OCI-LY3 (cell line): ENCODE data around the gene CLTB.

Experiments
- H2AFZ ChIP-seq: fragments of 200-600, 300-600 bp; shearing (Covaris generic); 2 replicates; pipeline ENCODE4 v1.6.0; 2014; ENCODE audit warnings: antibody characterized with exemption, low read depth, low read length
- H3K27ac ChIP-seq: fragments of 200-600, 300-600 bp; sonication (generic); 2 replicates; pipeline ENCODE4 v1.5.1; 2014; ENCODE audit warnings: mild to moderate bottlenecking, low read length, moderate library complexity, mixed read lengths
- H3K27me3 ChIP-seq: fragments of 200-600, 300-600 bp; sonication (generic); 2 replicates; pipeline ENCODE4 v1.6.1; 2014; ENCODE audit warnings: low read depth, low read length, mixed read lengths
- H3K36me3 ChIP-seq: fragments of 200-600, 300-600 bp; sonication (generic); replicated peaks from 2 replicates; pipeline ENCODE3; 2014; ENCODE audit warnings: low read depth, low read length, mixed read lengths
- H3K4me1 ChIP-seq: fragments of 300-600, 200-600 bp; sonication (generic); 2 replicates; pipeline ENCODE4 v1.6.1; 2014; ENCODE audit warnings: low read length, mixed read lengths
- H3K4me2 ChIP-seq: fragments of 200-600, 300-600 bp; sonication (generic); 2 replicates; pipeline ENCODE4 v1.6.1; 2014; ENCODE audit warnings: low read length, mixed read lengths
- H3K4me3 ChIP-seq: fragments of 300-600, 200-600 bp; sonication (generic); 2 replicates; pipeline ENCODE4 v1.5.1; 2014; ENCODE audit warnings: antibody characterized with exemption, mild to moderate bottlenecking, low read length, moderate library complexity
- H3K79me2 ChIP-seq: fragments of 300-600, 200-600 bp; shearing (Covaris generic); 2 replicates; pipeline ENCODE4 v1.6.1; 2014; ENCODE audit warnings: mild to moderate bottlenecking, low read length, mixed read lengths
- H3K9ac ChIP-seq: fragments of 300-600, 200-600 bp; shearing (Covaris generic); 2 replicates; pipeline ENCODE4 v1.6.0; 2014; ENCODE audit warnings: mild to moderate bottlenecking, low read length, moderate library complexity
- H3K9me3 ChIP-seq: fragments of 200-600, 300-600 bp; shearing (Covaris generic); 2 replicates; pipeline ENCODE4 v1.6.1; 2014; ENCODE audit warnings: low read length, mixed read lengths; ENCODE audit not compliant: insufficient read depth
- H4K20me1 ChIP-seq: fragments of 200-600, 300-600 bp; sonication (generic); 2 replicates; pipeline ENCODE4 v1.6.1; 2016; ENCODE audit warnings: low read length, mixed read lengths; ENCODE audit not compliant: insufficient read depth
- CTCF ChIP-seq: fragments of 200-600, 300-600 bp; sonication (generic); IDR thresholded peaks from 2 replicates; pipeline ENCODE4 v1.5.1; 2014; ENCODE audit warnings: antibody characterized with exemption, low read length, low read depth
- EZH2phosphoT487 ChIP-seq: fragments of 200-600 bp; shearing (Covaris generic); IDR thresholded peaks from 2 replicates; pipeline ENCODE4 v1.6.1; 2018; ENCODE audit warnings: antibody characterized with exemption, mixed run types, low read depth

CLTB gene

GRCh38 chr5:176458904-176459561 is 42.7 kb upstream of the CLTB start:
- H3K79me2 ChIP-seq = peaks cover 74% of the 10 kb centered on the region
- no peak overlapping the region for H3K4me2 ChIP-seq

GRCh38 chr5:176454724-176455394 is 38.5 kb upstream of the CLTB start:
- Histone ChIP-seq H3K27me3 (no peaks in the 10 kb centered on the region), H3K9me3 (no peaks in the 10 kb centered on the region), H3K4me1 (peaks cover 1% of the 10 kb centered on the region; the same call in 1 of the 2 replicates), H3K36me3 (peaks cover 29% of the 10 kb centered on the region), H3K9ac (no peak overlapping the region), H3K79me2 (peaks cover 72% of the 10 kb centered on the region), H2AFZ (no peak overlapping the region), H3K4me3 (no peak overlapping the region), H4K20me1 (peaks cover 6% of the 10 kb centered on the region; the same call in 1 of the 2 replicates), H3K4me2 (no peak overlapping the region), H3K27ac (no peak overlapping the region)
- TF ChIP-seq EZH2phosphoT487 (no peak), CTCF (no peak)

More at GRCh38 chr5:176458904-176459561, 42.7 kb upstream of the CLTB start:
- no peaks in the 10 kb centered on the region; the same call in 1 of the 2 replicates for H4K20me1 ChIP-seq
- H3K27ac ChIP-seq = no peak overlapping the region
- H3K36me3 ChIP-seq = peaks cover 19% of the 10 kb centered on the region
- H3K9ac ChIP-seq = no peak overlapping the region
- H2AFZ ChIP-seq = no peak overlapping the region
- no peak overlapping the region for H3K4me3 ChIP-seq
- TF ChIP-seq EZH2phosphoT487 = no peak
- no peaks in the 10 kb centered on the region for H3K9me3 ChIP-seq
- no peaks in the 10 kb centered on the region for H3K4me1 ChIP-seq
- no peaks in the 10 kb centered on the region for H3K27me3 ChIP-seq

GRCh38 chr5:176450077-176450476 is 33.7 kb upstream of the CLTB start:
- H3K4me2 ChIP-seq = peak overlapping the region; percentile 100
- peaks cover 66% of the 10 kb centered on the region for H3K79me2 ChIP-seq
- no peak overlapping the region for H3K9ac ChIP-seq
- no peak for TF ChIP-seq CTCF
- no peak for TF ChIP-seq EZH2phosphoT487
- no peak overlapping the region for H3K4me3 ChIP-seq
- peaks cover 16% of the 10 kb centered on the region for H3K4me1 ChIP-seq
- H3K27ac ChIP-seq = no peak overlapping the region
- no peaks in the 10 kb centered on the region for H3K27me3 ChIP-seq
- no peak overlapping the region for H2AFZ ChIP-seq
- peaks cover 21% of the 10 kb centered on the region for H3K36me3 ChIP-seq
- H4K20me1 ChIP-seq = peaks cover 6% of the 10 kb centered on the region; the same call in 1 of the 2 replicates
- no peaks in the 10 kb centered on the region for H3K9me3 ChIP-seq

- TF ChIP-seq EZH2phosphoT487 = no peak
- peak; percentile 93 for TF ChIP-seq CTCF
- H2AFZ ChIP-seq = peak within 1 kb of the TSS; percentile 89
- no peaks in the 10 kb centered on the region for H3K27me3 ChIP-seq
- H4K20me1 ChIP-seq = peaks cover 6% of the 10 kb centered on the region; the same call in 1 of the 2 replicates
- H3K79me2 ChIP-seq = peaks cover 55% of the 10 kb centered on the region
- H3K9me3 ChIP-seq = no peaks in the 10 kb centered on the region
- peak within 1 kb of the TSS; percentile 100 for H3K4me2 ChIP-seq
- peaks cover 16% of the 10 kb centered on the region for H3K4me1 ChIP-seq
- H3K27ac ChIP-seq = peak within 1 kb of the TSS; percentile 61
- H3K4me3 ChIP-seq = peak within 1 kb of the TSS; percentile 99
- H3K9ac ChIP-seq = peak within 1 kb of the TSS; percentile 98
- H3K36me3 ChIP-seq = peaks cover 11% of the 10 kb centered on the region
Observed at GRCh38 chr5:176447978-176448608, 31.8 kb upstream of the CLTB start, which contains the start of gene FAF2. FAF2 (plus strand) TSS chr5:176448385; CDS start chr5:176448408, 23 bp downstream.
